HepG2 (cell line): ENCODE results near the gene SYNGR2. TPM values are rescaled to one million over a fixed set of nuclear protein-coding genes. Genes with fewer than 3 reads are reported as not detected.
A peak's percentile ranks its signal among the peaks of the same experiment; 100 is the strongest.

Experiments
- ATAC-seq: fragments of 200-7000 bp; cut with Tn5 transposase; 3 replicates; pipeline ENCODE4 v1.9.1; 2020; ENCODE audit warnings: mild to moderate bottlenecking, moderate library complexity
- BruUV-seq: library from RNA; stranded (reverse); fragments of 400-500 nt; replicated peaks from 2 replicates; lab custom pipeline; 2021; lab: Mats Ljungman, UMichigan
- CTCF ChIA-PET: fragments of 300-600 bp; formaldehyde crosslinking; extraction: SDS; loops from one replicate; lab custom pipeline; 2021; ENCODE audit warnings: low total read pairs, inconsistent platforms, low intra/inter-chr PET ratio; lab: Yijun Ruan, JAX
- POLR2A ChIA-PET: fragments of 350-600 bp; sonication (Branson Sonifier 250); formaldehyde crosslinking; loops from one replicate; lab custom pipeline; 2020; ENCODE audit warnings: antibody characterized with exemption, inconsistent platforms; lab: Yijun Ruan, JAX
- DNase-seq: peaks from one replicate; pipeline ENCODE4 v3.0.0-alpha.2; 2015; ENCODE audit warnings: low spot score
- FAIRE-seq: peaks from 3 replicates; lab custom pipeline; 2011; peaks lifted over from hg19 to GRCh38; lab: Jason Lieb, UNC
- H2AFZ ChIP-seq: one replicate; pipeline ENCODE4 v1.6.1; 2011; ENCODE audit warnings: low read length, inconsistent platforms
- H3K27ac ChIP-seq: fragments of 300-600 bp; 3 replicates; pipeline ENCODE4 v1.8.0; 2011; ENCODE audit warnings: mixed run types, mild to moderate bottlenecking, mixed read lengths, low read length, inconsistent platforms; ENCODE audit not compliant: insufficient read depth; ENCODE audit errors: extremely low read length
- H3K27me3 ChIP-seq, 2 experiments: fragments of 200-600 bp in 1 of 2; 2 replicates in 1 of 2; 3 replicates in 1 of 2; pipeline versions ENCODE4 v1.6.0 to v1.8.0; 2011; ENCODE audit warnings: low read length in 2 of 2, mild to moderate bottlenecking in 2 of 2, moderate library complexity in 2 of 2, inconsistent platforms in 1 of 2; ENCODE audit not compliant: insufficient read depth in 2 of 2, control insufficient read depth in 1 of 2
- H3K36me3 ChIP-seq, 2 experiments: fragments of 200-600 bp in 1 of 2; replicated peaks in 1 of 2; 2 replicates in 1 of 2; 3 replicates in 1 of 2; pipeline versions ENCODE4 v1.5.1 to v1.8.0; 2011; ENCODE audit warnings: low read length in 2 of 2, inconsistent platforms in 1 of 2; ENCODE audit not compliant: insufficient read depth in 2 of 2, control insufficient read depth in 1 of 2
- H3K4me1 ChIP-seq: 2 replicates; pipeline ENCODE4 v1.5.1; 2012; ENCODE audit warnings: low read length, inconsistent platforms; ENCODE audit not compliant: insufficient read depth
- H3K4me2 ChIP-seq: 2 replicates; pipeline ENCODE4 v1.6.0; 2011; ENCODE audit warnings: low read depth, low read length, inconsistent platforms
- H3K4me3 ChIP-seq, 3 experiments: fragments of 200-600 bp in 1 of 3; sonication (generic), shearing (Covaris generic) in 1 of 3; replicated peaks in 1 of 3; 2 replicates each; pipeline ENCODE4 v1.5.1; 2011 to 2016; ENCODE audit warnings: low read length in 3 of 3, inconsistent platforms in 2 of 3, low read depth in 2 of 3, mild to moderate bottlenecking in 2 of 3, control low read depth in 1 of 3, mixed read lengths in 1 of 3; ENCODE audit not compliant: insufficient read depth in 1 of 3
- H3K79me2 ChIP-seq: one replicate; pipeline ENCODE4 v1.6.1; 2011; ENCODE audit warnings: low read length, inconsistent platforms; ENCODE audit not compliant: insufficient read depth
- H3K9ac ChIP-seq: 2 replicates; pipeline ENCODE4 v1.6.0; 2011; ENCODE audit warnings: mild to moderate bottlenecking, low read depth, low read length, inconsistent platforms; ENCODE audit not compliant: insufficient read depth
- H3K9me3 ChIP-seq: 2 replicates; pipeline ENCODE4 v1.5.1; 2012; ENCODE audit warnings: mild to moderate bottlenecking, low read length
- H4K20me1 ChIP-seq: 2 replicates; pipeline ENCODE4 v1.6.0; 2011; ENCODE audit warnings: inconsistent platforms, mild to moderate bottlenecking, low read length, moderate library complexity; ENCODE audit not compliant: insufficient read depth
- AGO2 ChIP-seq: fragments of 200-400 bp; formaldehyde crosslinking; optimal IDR thresholded peaks from 2 replicates; pipeline ENCODE3; 2017; ENCODE audit warnings: mild to moderate bottlenecking, low read depth, low read length, moderate library complexity
- BORCS8-MEF2B ChIP-seq: sonication (generic); formaldehyde crosslinking; IDR thresholded peaks from 2 replicates; pipeline ENCODE4 v1.8.0; 2022; ENCODE audit warnings: mild to moderate bottlenecking, missing genetic modification reagents
- FOXJ3 ChIP-seq: sonication (generic); formaldehyde crosslinking; IDR thresholded peaks from 2 replicates; pipeline ENCODE4 v1.4.0; 2020; ENCODE audit warnings: missing genetic modification reagents, mild to moderate bottlenecking, borderline replicate concordance
- HHEX ChIP-seq: IDR thresholded peaks from 2 replicates; pipeline ENCODE4 v1.6.1; 2016; ENCODE audit warnings: control low read depth
- HNRNPLL ChIP-seq: fragments of 200-400 bp; formaldehyde crosslinking; IDR thresholded peaks from 2 replicates; pipeline ENCODE4 v1.6.1; 2017; ENCODE audit warnings: mild to moderate bottlenecking, low read depth, low read length; ENCODE audit not compliant: poor library complexity, severe bottlenecking
- MIER3 ChIP-seq: IDR thresholded peaks from 2 replicates; pipeline ENCODE4 v1.6.1; 2016; ENCODE audit warnings: missing compliant biosample characterization, borderline replicate concordance
- PCBP1 ChIP-seq: fragments of 200-400 bp; formaldehyde crosslinking; IDR thresholded peaks from 2 replicates; pipeline ENCODE4 v1.6.1; 2017; ENCODE audit warnings: mild to moderate bottlenecking, low read depth, low read length, borderline replicate concordance
- POLR2G ChIP-seq: fragments of 200-400 bp; formaldehyde crosslinking; IDR thresholded peaks from 2 replicates; pipeline ENCODE4 v1.6.1; 2018; ENCODE audit warnings: mild to moderate bottlenecking, low read depth, low read length, moderate library complexity
- RBFOX2 ChIP-seq: fragments of 200-400 bp; formaldehyde crosslinking; IDR thresholded peaks from 2 replicates; pipeline ENCODE4 v1.6.1; 2017; ENCODE audit warnings: low read depth, mild to moderate bottlenecking, low read length
- RBM22 ChIP-seq: fragments of 200-400 bp; formaldehyde crosslinking; optimal IDR thresholded peaks from 2 replicates; pipeline ENCODE3; 2017; ENCODE audit warnings: mild to moderate bottlenecking, low read length, moderate library complexity
- ZNF230 ChIP-seq: sonication (generic); formaldehyde crosslinking; IDR thresholded peaks from 2 replicates; pipeline ENCODE4 v1.4.0; 2020; ENCODE audit warnings: mild to moderate bottlenecking, missing genetic modification reagents
- ZNF33B ChIP-seq: sonication (generic); formaldehyde crosslinking; IDR thresholded peaks from 2 replicates; pipeline ENCODE4 v1.5.1; 2020; ENCODE audit warnings: mild to moderate bottlenecking, missing genetic modification reagents
- ZNF354B ChIP-seq: sonication (generic); formaldehyde crosslinking; IDR thresholded peaks from 2 replicates; pipeline ENCODE4 v1.8.0; 2022; ENCODE audit warnings: mild to moderate bottlenecking, missing genetic modification reagents
- ZNF572 ChIP-seq: sonication (generic); formaldehyde crosslinking; IDR thresholded peaks from 2 replicates; pipeline ENCODE4 v1.5.1; 2020; ENCODE audit warnings: mild to moderate bottlenecking, missing genetic modification reagents
- ZZZ3 ChIP-seq: sonication (generic); formaldehyde crosslinking; IDR thresholded peaks from 2 replicates; pipeline ENCODE4 v1.4.0; 2020; ENCODE audit warnings: missing genetic modification reagents, mild to moderate bottlenecking, borderline replicate concordance
- WGBS: methylation state at CpG from one replicate; pipeline ENCODE4 v1.1.6; 2017; ENCODE audit warnings: low lambda C conversion rate; 5-methylcytosine and 5-hydroxymethylcytosine counted together
- in situ Hi-C: cut with HindIII; loops from 2 replicates; pipeline ENCODE4 v1.10.0; 2017; ENCODE audit warnings: low pct_unique_long_range_greater_than_20kb; ENCODE audit not compliant: extremely low pct_ligation_motif_present
- intact Hi-C: fragments of 100-400 bp; cut with micrococcal nuclease; formaldehyde crosslinking; loops from one replicate; pipeline ENCODE4 v1.10.0; 2022; ENCODE audit not compliant: unreplicated experiment
- polyA plus RNA-seq, 8 experiments: library from polyadenylated mRNA; depleted of rRNA in 3 of 8; stranded (reverse) in 7 of 8; unstranded in 1 of 8; fragments of >200 nt; fragmentation: Illumina TruSeq in 4 of 8; extraction: Trizol in 4 of 8; gene quantifications; 2 replicates each; pipeline versions ENCODE4 v1.2.1 to v1.2.3, GENCODE V29; 2011 to 2016; ENCODE audit warnings: low read depth in 4 of 8, missing spikeins in 1 of 8, mixed read lengths in 1 of 8; ENCODE audit not compliant: insufficient read depth in 1 of 8
- total RNA-seq, 5 experiments: library from RNA; depleted of rRNA; stranded (reverse); fragments of >200 nt; fragmentation: Illumina TruSeq; extraction: Trizol; gene quantifications; 2 replicates each; pipeline ENCODE4 v1.2.3, GENCODE V29; 2016; ENCODE audit warnings: low read depth in 1 of 5
- TF ChIP-seq, protein P1 (sequence below): sonication (generic); formaldehyde crosslinking; IDR thresholded peaks from 2 replicates; pipeline ENCODE4 v1.9.0; 2022; ENCODE audit warnings: missing genetic modification reagents, mild to moderate bottlenecking, borderline replicate concordance

SYNGR2 gene
- total and polyA plus RNA-seq, 2 of the 13 experiments (the other 11 are each of a cell fraction or from before 2014, with no cell fraction given), result 46.7 to 170 TPM

DNA sequence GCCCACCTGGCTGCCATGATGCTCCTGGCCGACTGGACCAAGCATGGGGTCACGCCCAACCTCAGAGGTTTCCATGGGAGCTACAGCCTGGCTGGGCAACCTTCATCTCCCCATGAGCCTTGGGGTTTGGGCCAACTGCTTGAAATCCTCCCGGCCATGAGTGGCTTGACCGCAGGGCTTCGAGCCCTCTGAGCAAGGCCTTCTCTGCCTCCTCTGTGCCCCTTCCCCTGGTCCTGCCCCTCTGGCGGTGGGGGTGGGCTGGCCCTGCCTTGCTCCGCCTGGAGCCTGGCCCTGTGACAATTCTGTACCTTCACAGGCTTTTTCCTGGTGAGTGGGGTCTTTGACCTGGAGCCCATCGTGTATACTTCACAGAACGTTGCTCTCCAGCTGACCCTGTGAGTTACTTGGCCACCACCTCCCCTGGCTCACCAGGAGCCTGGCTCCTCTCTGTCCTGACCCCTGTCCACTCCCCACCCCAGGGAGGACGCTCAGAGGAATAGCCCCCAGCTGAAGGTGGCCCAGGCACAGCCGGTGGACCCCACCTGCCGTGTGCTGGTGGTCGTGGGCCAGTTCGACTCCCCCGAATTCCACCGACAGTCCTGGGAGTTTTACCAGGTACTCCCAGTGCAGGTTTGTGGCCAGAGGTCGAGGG, 36.9 kb downstream of the SYNGR2 start:
- no peak overlapping the region for H2AFZ ChIP-seq
- no peaks in the 10 kb centered on the region for H3K9me3 ChIP-seq
- ATAC-seq (peak; percentile 11), DNase-seq (no peak), FAIRE-seq (no peak)
- H3K79me2 ChIP-seq, result peaks cover 7% of the 10 kb centered on the region
- H3K36me3 ChIP-seq, result peaks cover 34 to 57% of the 10 kb centered on the region in 2 experiments
- POLR2A ChIA-PET, result no interaction called here
- no peaks in the 10 kb centered on the region for H3K4me1 ChIP-seq
- 95% methylated on average over 13 of the region's 17 CpGs for WGBS
- intact Hi-C loops (no loop called here), in situ Hi-C loops (no loop called here)
- H3K4me3 ChIP-seq, result no peak overlapping the region
- CTCF ChIA-PET, result no interaction called here
- peaks cover 29% of the 10 kb centered on the region for H4K20me1 ChIP-seq
- H3K9ac ChIP-seq, result no peak overlapping the region
- H3K27ac ChIP-seq, result no peak overlapping the region
- no peaks in the 10 kb centered on the region for H3K27me3 ChIP-seq
- BruUV-seq, result no TSS peak
- no peak overlapping the region for H3K4me2 ChIP-seq
- peak; percentile 35; the same call in 1 of the 2 replicates for TF ChIP-seq BORCS8-MEF2B
- peak; percentile 93 for TF ChIP-seq AGO2
- peak; percentile 0 for TF ChIP-seq POLR2G
- TF ChIP-seq FOXJ3 (CRISPR knock-in tag), result no peak
- peak; percentile 19 for TF ChIP-seq HNRNPLL
- TF ChIP-seq RBM22, result peak; percentile 23
- TF ChIP-seq ZNF33B, result peak; percentile 33; the same call in 1 of the 2 replicates
- no peak for TF ChIP-seq ZZZ3
- TF ChIP-seq MIER3, result no peak
- no peak for TF ChIP-seq HHEX (CRISPR knock-in tag)
- 0 out of 2 replicates have a peak, but pooled peaks have one; percentile 37 for TF ChIP-seq PCBP1
- TF ChIP-seq, protein P1, sequence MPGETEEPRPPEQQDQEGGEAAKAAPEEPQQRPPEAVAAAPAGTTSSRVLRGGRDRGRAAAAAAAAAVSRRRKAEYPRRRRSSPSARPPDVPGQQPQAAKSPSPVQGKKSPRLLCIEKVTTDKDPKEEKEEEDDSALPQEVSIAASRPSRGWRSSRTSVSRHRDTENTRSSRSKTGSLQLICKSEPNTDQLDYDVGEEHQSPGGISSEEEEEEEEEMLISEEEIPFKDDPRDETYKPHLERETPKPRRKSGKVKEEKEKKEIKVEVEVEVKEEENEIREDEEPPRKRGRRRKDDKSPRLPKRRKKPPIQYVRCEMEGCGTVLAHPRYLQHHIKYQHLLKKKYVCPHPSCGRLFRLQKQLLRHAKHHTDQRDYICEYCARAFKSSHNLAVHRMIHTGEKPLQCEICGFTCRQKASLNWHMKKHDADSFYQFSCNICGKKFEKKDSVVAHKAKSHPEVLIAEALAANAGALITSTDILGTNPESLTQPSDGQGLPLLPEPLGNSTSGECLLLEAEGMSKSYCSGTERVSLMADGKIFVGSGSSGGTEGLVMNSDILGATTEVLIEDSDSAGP (CRISPR knock-in tag), result peak; percentile 5; the same call in 1 of the 2 replicates
- TF ChIP-seq ZNF230 (CRISPR knock-in tag), result no peak
- TF ChIP-seq ZNF572 (CRISPR knock-in tag), result 0 out of 2 replicates have a peak, but pooled peaks have one; percentile 28
- TF ChIP-seq ZNF354B (CRISPR knock-in tag), result 0 out of 2 replicates have a peak, but pooled peaks have one; percentile 53
- TF ChIP-seq RBFOX2, result peak; percentile 64; the same call in 1 of the 2 replicates
